Uterus (tissue), 4 donors: ENCODE results near the gene SLC12A9. TPM values are rescaled to one million over a fixed set of nuclear protein-coding genes. Genes with fewer than 3 reads are reported as not detected.
A peak's percentile ranks its signal among the peaks of the same experiment; 100 is the strongest.

ENCODE experiments used
- DNase-seq, 2 donors: peaks; one replicate each; pipeline ENCODE4 v3.0.0-alpha.2; 2019 to 2020
- H3K27ac ChIP-seq, 2 donors: fragments of 200-600 bp; sonication (generic); 1 replicate in 1 of 2; 2 replicates in 1 of 2; pipeline ENCODE4 v1.5.1; 2016 to 2018
- H3K27me3 ChIP-seq, 2 donors: fragments of 200-600 bp; sonication (generic); one replicate each; pipeline ENCODE4 v1.5.1; 2018 to 2019; ENCODE audit warnings: control low read depth in 1 of 2
- H3K36me3 ChIP-seq, 2 donors: fragments of 200-600 bp; sonication (generic); one replicate each; pipeline ENCODE4 v1.5.1; 2019; ENCODE audit warnings: control low read depth in 1 of 2
- H3K4me1 ChIP-seq, 2 donors: fragments of 200-600 bp; sonication (generic); one replicate each; pipeline ENCODE4 v1.5.1; 2018 to 2019; ENCODE audit warnings: control low read depth in 1 of 2
- H3K4me3 ChIP-seq, 2 donors: fragments of 200-600 bp; sonication (generic); 1 replicate in 1 of 2; 2 replicates in 1 of 2; pipeline ENCODE4 v1.5.1; 2018 to 2019; ENCODE audit warnings: mild to moderate bottlenecking in 1 of 2
- H3K9me3 ChIP-seq, 2 donors: fragments of 200-600 bp; sonication (generic); one replicate each; pipeline ENCODE4 v1.5.1; 2019; ENCODE audit warnings: control low read depth in 1 of 2
- CTCF ChIP-seq, 4 experiments: fragments of 200-600 bp in 2 of 4; fragments of 450-650 bp in 2 of 4; sonication (generic) in 2 of 4; IDR thresholded peaks; one replicate each; pipeline ENCODE4 v1.5.1; 2016 to 2019; ENCODE audit warnings: antibody characterized with exemption in 4 of 4, mild to moderate bottlenecking in 2 of 4, moderate library complexity in 1 of 4
- POLR2A ChIP-seq, 2 donors: fragments of 450-650 bp; IDR thresholded peaks; one replicate each; pipeline ENCODE4 v1.6.1; 2016; ENCODE audit warnings: antibody characterized with exemption in 2 of 2, mild to moderate bottlenecking in 1 of 2, moderate library complexity in 1 of 2
- intact Hi-C: fragments of 100-400 bp; cut with DNase I; formaldehyde crosslinking; loops from one replicate; pipeline ENCODE4 v1.15.1; 2023; ENCODE audit warnings: low total_unique reads
- total RNA-seq, 4 donors: library from RNA; depleted of rRNA in 3 of 4; stranded (reverse); fragments of >200 nt in 3 of 4; gene quantifications; one replicate each; pipeline versions ENCODE4 v1.1.0 to v1.2.4, GENCODE V29; 2014 to 2023
- donor health status: DM: yes; HTN: yes; CAD: no.

Gene SLC12A9
- total RNA-seq, 4 donors from 2014 or later = 9.0 to 36.9 (median 25.9) TPM

GRCh38 chr7:100894860-100895700, 42.6 kb downstream of the SLC12A9 start:
- peaks cover 0 to 8% of the 10 kb centered on the region in 2 donors for H3K27me3 ChIP-seq
- intact Hi-C loops = no loop called here
- TF ChIP-seq POLR2A (IDR thresholded peaks at IDR 0.05) (no peak), CTCF (IDR thresholded peaks at IDR 0.05) (peak; percentile 76 to 85 (median 79))

GRCh38 chr7:100895701-100895955, 43.1 kb downstream of the SLC12A9 start, which contains the start of gene ACHE:
Gene ACHE, minus strand, starts transcription at chr7:100895888. Its CDS starts 1,656 bp downstream, at chr7:100894232.
- Histone ChIP-seq H3K27ac (peak within 1 kb of the TSS; percentile 15 to 66), H3K27me3 (peaks cover 0 to 8% of the 10 kb centered on the region in 2 donors)
- TF ChIP-seq CTCF (IDR thresholded peaks at IDR 0.05) (no peak), POLR2A (IDR thresholded peaks at IDR 0.05) (no peak)

More at GRCh38 chr7:100894860-100895700, 42.6 kb downstream of the SLC12A9 start:
- H3K36me3 ChIP-seq = no peaks in the 10 kb centered on the region
- no peaks in the 10 kb centered on the region for H3K9me3 ChIP-seq
- H3K27ac ChIP-seq = peak overlapping the region; percentile 15 to 66
- peak in 1 of 2 donors; percentile 66 for DNase-seq
- peaks cover 0 to 19% of the 10 kb centered on the region in 2 donors for H3K4me1 ChIP-seq
- peak overlapping the region; percentile 34 for H3K4me3 ChIP-seq

DNA sequence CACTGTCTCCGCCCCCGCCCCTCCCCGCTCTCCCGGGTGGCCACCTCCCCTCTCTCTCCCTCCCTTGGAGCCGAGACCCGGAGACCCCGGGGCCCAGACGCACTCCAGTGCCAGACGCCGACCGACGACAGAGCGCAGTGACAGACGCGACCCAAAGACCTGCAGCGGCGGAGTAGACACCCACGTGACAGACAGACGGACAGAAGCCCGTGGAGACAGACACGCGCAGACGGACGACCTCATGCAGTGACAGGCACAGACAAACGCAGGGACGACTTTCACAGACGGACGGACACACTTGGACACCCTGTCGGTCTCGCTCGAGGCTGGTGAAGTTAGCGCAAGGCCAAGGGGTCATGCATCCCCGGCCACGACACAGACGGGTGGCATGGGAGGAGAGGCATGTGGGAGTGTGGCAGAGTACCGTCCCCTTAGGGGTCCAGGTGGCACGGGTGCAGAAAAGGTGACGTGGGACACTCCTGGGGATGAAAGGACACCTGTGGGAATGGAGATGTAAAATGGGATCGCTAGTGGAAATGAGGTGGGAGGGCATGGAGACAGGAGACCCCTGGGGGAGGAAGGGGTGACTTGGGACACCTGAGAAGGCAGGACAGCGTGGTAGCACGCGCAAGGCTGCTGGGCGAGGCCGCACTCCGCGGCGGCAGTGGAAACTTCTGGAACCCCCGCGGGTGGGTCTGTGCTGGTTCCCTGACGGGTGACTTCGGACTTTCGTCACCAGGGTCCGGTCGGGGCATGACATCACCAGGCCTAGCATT, 43.6 kb downstream of the SLC12A9 start:
- Histone ChIP-seq H3K27me3 (peaks cover 0 to 8% of the 10 kb centered on the region in 2 donors), H3K4me3 (peak overlapping the region; percentile 34), H3K36me3 (no peaks in the 10 kb centered on the region), H3K4me1 (peaks cover 0 to 19% of the 10 kb centered on the region in 2 donors), H3K9me3 (no peaks in the 10 kb centered on the region), H3K27ac (no peak overlapping the region)
- DNase-seq = peak in 1 of 2 donors; percentile 48
- intact Hi-C loops = loop anchor here (2.0 kb wide), 1 partner anchor 163 kb away; no protein-coding TSS in a partner anchor
- TF ChIP-seq POLR2A (IDR thresholded peaks at IDR 0.05) (no peak), CTCF (IDR thresholded peaks at IDR 0.05) (no peak)

More at GRCh38 chr7:100895701-100895955, 43.1 kb downstream of the SLC12A9 start, which contains the start of gene ACHE:
- H3K36me3 ChIP-seq = no peaks in the 10 kb centered on the region
- intact Hi-C loops = no loop called here
- H3K4me1 ChIP-seq = peaks cover 0 to 19% of the 10 kb centered on the region in 2 donors
- peak within 1 kb of the TSS; percentile 34 for H3K4me3 ChIP-seq
- no peaks in the 10 kb centered on the region for H3K9me3 ChIP-seq
- DNase-seq = no peak

DNA sequence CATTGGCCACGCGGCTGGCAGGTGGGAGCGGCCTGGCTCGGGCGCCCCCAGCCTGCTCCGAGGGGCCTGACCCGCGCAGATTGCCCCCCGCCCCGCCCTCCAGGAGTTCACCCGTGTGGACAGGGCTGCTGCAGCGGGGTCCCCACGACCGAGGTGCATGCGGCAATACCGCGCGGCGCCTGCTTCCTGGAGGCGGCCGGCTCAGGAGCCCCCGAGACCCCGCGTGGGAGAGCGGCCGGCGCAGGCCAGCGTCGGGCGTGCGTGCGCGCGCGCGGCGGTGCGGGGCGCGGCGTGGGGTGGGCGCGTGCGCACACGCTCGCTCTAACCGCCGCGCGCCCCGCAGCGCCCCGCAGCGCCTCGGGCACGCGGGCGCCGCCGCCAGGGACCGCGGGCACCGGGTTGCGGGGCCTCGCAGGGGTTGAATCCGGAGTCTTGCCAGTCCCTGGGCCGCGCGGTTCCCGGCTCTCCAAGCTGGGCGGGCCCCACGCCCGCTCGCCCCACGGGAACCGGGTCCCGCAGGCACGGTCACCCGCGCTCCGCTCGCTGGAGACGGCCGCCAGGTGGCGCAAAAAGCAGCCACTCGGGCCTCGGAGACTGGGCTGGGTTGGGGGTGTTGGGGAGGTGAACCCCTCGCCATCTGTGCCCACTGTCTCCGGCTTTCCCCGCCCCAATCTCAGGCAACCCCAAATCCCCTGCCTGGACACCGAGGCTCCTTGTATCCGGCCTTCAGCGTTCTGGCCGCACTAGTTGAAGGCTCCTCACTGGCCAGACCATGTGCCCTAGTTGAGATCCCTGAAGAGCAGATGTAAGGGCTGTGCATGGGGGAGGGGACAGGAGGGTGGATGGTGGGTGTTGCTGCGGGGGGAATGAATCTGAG, 44.5 kb downstream of the SLC12A9 start:
- Histone ChIP-seq H3K9me3 (no peaks in the 10 kb centered on the region), H3K27me3 (peaks cover 0 to 8% of the 10 kb centered on the region in 2 donors), H3K4me3 (peak overlapping the region in 1 of 2 donors; percentile 29), H3K36me3 (no peaks in the 10 kb centered on the region), H3K4me1 (peaks cover 0 to 19% of the 10 kb centered on the region in 2 donors), H3K27ac (no peak overlapping the region)
- DNase-seq = peak in 1 of 2 donors; percentile 73
- TF ChIP-seq POLR2A (IDR thresholded peaks at IDR 0.05) (no peak), CTCF (IDR thresholded peaks at IDR 0.05) (peak; percentile 46 to 78 (median 72))
- intact Hi-C loops = loop anchor here (2.0 kb wide), 1 partner anchor 162 kb away; no protein-coding TSS in a partner anchor
